Superior temporal gyrus (tissue), 1 donor: ENCODE data around the gene GPSM3.
A peak's percentile ranks its signal among the peaks of the same experiment; 100 is the strongest.
"Not testable (repeated sequence)": the region's sequence is repeated elsewhere in the genome, so short reads cannot be mapped to it uniquely, and the experiment has no call there.

Experiments
- DNase-seq: peaks from one replicate; pipeline ENCODE4 v3.0.0-alpha.2; 2016; ENCODE audit errors: extremely low spot score

GPSM3 gene

GRCh38 chr6:32187725-32188380 is 4.6 kb downstream of the GPSM3 start:
- not testable (repeated sequence) for DNase-seq

GRCh38 chr6:32187009-32187709 is 5.3 kb downstream of the GPSM3 start:
- DNase-seq, result no peak

- not testable (repeated sequence) for DNase-seq
Measured at GRCh38 chr6:32186151-32186840, 6.1 kb downstream of the GPSM3 start.

GRCh38 chr6:32185681-32186131 is 6.7 kb downstream of the GPSM3 start:
- not testable (repeated sequence) for DNase-seq

- no peak for DNase-seq
Measured at GRCh38 chr6:32184084-32184640, 8.3 kb downstream of the GPSM3 start, which contains the start of gene AGER. Gene AGER (minus strand): TSS chr6:32184253. CDS start chr6:32184222, 31 bp downstream.

GRCh38 chr6:32183483-32184083 is 8.9 kb downstream of the GPSM3 start:
- no peak for DNase-seq

GRCh38 chr6:32183030-32183429 is 9.4 kb downstream of the GPSM3 start:
- no peak for DNase-seq

GRCh38 chr6:32182555-32182981 is 9.9 kb downstream of the GPSM3 start:
- DNase-seq, result no peak

- DNase-seq, result no peak
Measured at GRCh38 chr6:32181915-32182529, 10.4 kb downstream of the GPSM3 start.

GRCh38 chr6:32181148-32181702 is 11.2 kb downstream of the GPSM3 start:
- no peak for DNase-seq

- no peak for DNase-seq
Measured at GRCh38 chr6:32179766-32180405, 12.6 kb downstream of the GPSM3 start.

GRCh38 chr6:32178547-32179440 is 13.6 kb downstream of the GPSM3 start:
- no peak for DNase-seq

GRCh38 chr6:32177788-32178546 is 14.5 kb downstream of the GPSM3 start, which contains the start of gene RNF5:
Gene RNF5 (plus strand): TSS chr6:32178405. CDS start chr6:32178512, 107 bp downstream.
- peak; percentile 100 for DNase-seq

GRCh38 chr6:32177183-32177787 is 15.2 kb downstream of the GPSM3 start:
- DNase-seq, result no peak

GRCh38 chr6:32176476-32177182 is 15.8 kb downstream of the GPSM3 start:
- DNase-seq, result peak; percentile 55

GRCh38 chr6:32175711-32176475 is 16.6 kb downstream of the GPSM3 start, which contains the start of gene AGPAT1:
Gene AGPAT1 (minus strand): TSS chr6:32176084. CDS start chr6:32171496, 4,588 bp downstream.
- peak; percentile 98 for DNase-seq

GRCh38 chr6:32175322-32175710 is 17.1 kb downstream of the GPSM3 start:
- no peak for DNase-seq
